B cell (primary cell): ENCODE data around the gene ZFPM1. TPM values are rescaled to one million over a fixed set of nuclear protein-coding genes. Genes with fewer than 3 reads are reported as not detected.

ENCODE experiments used
- ATAC-seq: fragments of 200-7000 bp; cut with Tn5 transposase; one replicate; pipeline ENCODE4 v1.10.0; 2021; ENCODE audit warnings: low read depth, mild to moderate bottlenecking, moderate number of reproducible peaks, moderate library complexity
- CTCF ChIA-PET: fragments of 350-600 bp; sonication (Branson Sonifier 250); formaldehyde crosslinking; loops from one replicate; lab custom pipeline; 2021; ENCODE audit warnings: antibody characterized with exemption, inconsistent platforms; lab: Charles Lee
- POLR2A ChIA-PET: fragments of 350-600 bp; sonication (Branson Sonifier 250); formaldehyde crosslinking; loops from one replicate; lab custom pipeline; 2021; ENCODE audit warnings: antibody characterized with exemption; lab: Charles Lee
- DNase-seq: peaks from one replicate; pipeline ENCODE4 v3.0.0; 2013
- H2AFZ ChIP-seq: 2 replicates; pipeline ENCODE4 v1.6.1; 2012; ENCODE audit warnings: mild to moderate bottlenecking, low read depth, low read length; ENCODE audit not compliant: insufficient read depth, poor library complexity, severe bottlenecking
- H3K27ac ChIP-seq, 2 donors: 1 replicate in 1 of 2; 2 replicates in 1 of 2; pipeline ENCODE4 v1.5.1; 2012 to 2013; ENCODE audit warnings: low read length in 2 of 2, mild to moderate bottlenecking in 2 of 2, moderate library complexity in 1 of 2
- H3K27me3 ChIP-seq, 4 experiments: fragments of 200-600 bp in 1 of 4; sonication (generic) in 1 of 4; replicated peaks in 1 of 4; 1 replicate in 2 of 4; 2 replicates in 2 of 4; pipeline versions ENCODE4 v1.6.1 to v1.7.0; 2013 to 2016; ENCODE audit warnings: low read length in 3 of 4, mild to moderate bottlenecking in 2 of 4, mixed read lengths in 1 of 4, moderate library complexity in 1 of 4; ENCODE audit not compliant: insufficient read depth in 4 of 4, control insufficient read depth in 3 of 4; ENCODE audit errors: control extremely low read depth in 1 of 4
- H3K36me3 ChIP-seq, 2 experiments: replicated peaks in 1 of 2; 1 replicate in 1 of 2; 2 replicates in 1 of 2; pipeline versions ENCODE4 v1.6.1 to v1.7.1; 2013; ENCODE audit warnings: low read length in 1 of 2; ENCODE audit not compliant: insufficient read depth in 2 of 2, control insufficient read depth in 1 of 2; ENCODE audit errors: control extremely low read depth in 1 of 2, extremely low read depth in 1 of 2
- H3K4me1 ChIP-seq, 2 donors: fragments of 200-600 bp in 1 of 2; sonication (generic) in 1 of 2; 1 replicate in 1 of 2; 2 replicates in 1 of 2; pipeline versions ENCODE4 v1.5.1 to v1.6.1; 2013 to 2017; ENCODE audit warnings: low read length in 2 of 2; ENCODE audit not compliant: control insufficient read depth in 2 of 2, insufficient read depth in 2 of 2
- H3K4me2 ChIP-seq: replicated peaks from 2 replicates; pipeline ENCODE3; 2012; ENCODE audit warnings: mild to moderate bottlenecking, low read depth, low read length; ENCODE audit not compliant: poor library complexity, severe bottlenecking
- H3K4me3 ChIP-seq, 5 experiments: fragments of 200-600 bp in 1 of 5; sonication (generic) in 1 of 5; 1 replicate in 3 of 5; 2 replicates in 2 of 5; pipeline versions ENCODE4 v1.5.1 to v1.7.0; 2011 to 2016; ENCODE audit warnings: low read length in 4 of 5, mild to moderate bottlenecking in 4 of 5, low read depth in 2 of 5, control low read depth in 1 of 5, moderate library complexity in 1 of 5; ENCODE audit not compliant: insufficient read depth in 1 of 5; ENCODE audit errors: control extremely low read depth in 1 of 5, extremely low read depth in 1 of 5
- H3K79me2 ChIP-seq: fragments of 200-600 bp; sonication (generic); one replicate; pipeline ENCODE4 v1.6.0; 2016; ENCODE audit warnings: low read length; ENCODE audit not compliant: control insufficient read depth, insufficient read depth
- H3K9ac ChIP-seq: fragments of 200-600 bp; sonication (generic); 2 replicates; pipeline ENCODE4 v1.6.1; 2017; ENCODE audit warnings: mild to moderate bottlenecking, low read length, moderate library complexity
- H3K9me3 ChIP-seq, 3 donors: one replicate each; pipeline versions ENCODE4 v1.6.1 to v1.7.1; 2013; ENCODE audit warnings: low read length in 2 of 3; ENCODE audit not compliant: control insufficient read depth in 2 of 3, insufficient read depth in 1 of 3; ENCODE audit errors: control extremely low read depth in 1 of 3
- H4K20me1 ChIP-seq: 2 replicates; pipeline ENCODE4 v1.6.0; 2012; ENCODE audit warnings: mild to moderate bottlenecking, low read length; ENCODE audit not compliant: insufficient read depth, control insufficient read depth, poor library complexity, severe bottlenecking
- H3K27ac Mint-ChIP-seq: one replicate; pipeline ENCODE4 v1.8.0; 2021; ENCODE audit warnings: mixed read lengths
- H3K27me3 Mint-ChIP-seq: one replicate; pipeline ENCODE4 v1.8.0; 2021; ENCODE audit warnings: mixed read lengths
- H3K4me1 Mint-ChIP-seq: one replicate; pipeline ENCODE4 v1.8.0; 2021; ENCODE audit warnings: mixed read lengths
- H3K4me3 Mint-ChIP-seq: one replicate; pipeline ENCODE4 v1.8.0; 2021; ENCODE audit warnings: mixed read lengths
- H3K9me3 Mint-ChIP-seq: one replicate; pipeline ENCODE4 v1.8.0; 2022; ENCODE audit warnings: mixed read lengths; ENCODE audit not compliant: insufficient read depth
- CTCF ChIP-seq: fragments of 200-600 bp; IDR thresholded peaks from one replicate; pipeline ENCODE4 v1.8.0; 2022; ENCODE audit warnings: antibody characterized with exemption, mild to moderate bottlenecking
- EZH2 ChIP-seq: IDR thresholded peaks from 2 replicates; pipeline ENCODE4 v1.6.1; 2012; ENCODE audit warnings: borderline replicate concordance, low read depth, mild to moderate bottlenecking, moderate library complexity, low read length; ENCODE audit not compliant: insufficient read depth, poor library complexity, severe bottlenecking
- WGBS: methylation state at CpG from one replicate; pipeline ENCODE4 v1.1.5; 2013; ENCODE audit warnings: missing lambda C conversion rate; ENCODE audit not compliant: insufficient coverage; 5-methylcytosine and 5-hydroxymethylcytosine counted together
- intact Hi-C: fragments of 100-400 bp; cut with micrococcal nuclease; formaldehyde crosslinking; loops from one replicate; pipeline ENCODE4 v1.10.0; 2022
- polyA plus RNA-seq: library from polyadenylated mRNA; depleted of rRNA; stranded (reverse); fragments of >200 nt; gene quantifications from 2 replicates; pipeline ENCODE4 v1.2.3, GENCODE V29; 2012
- total RNA-seq, 2 donors: library from RNA; stranded (reverse); fragments of 120-200 nt in 1 of 2; gene quantifications; 1 replicate in 1 of 2; 2 replicates in 1 of 2; pipeline versions ENCODE4 v1.2.3 to v1.2.4, GENCODE V29; 2013 to 2022

Gene ZFPM1
- total and polyA plus RNA-seq, 2 donors (not counting 1 experiment from before 2014, with no cell fraction given), result 4.3 to 34.6 TPM

GRCh38 chr16:88526906-88527185, 73.8 kb downstream of the ZFPM1 start:
- Histone ChIP-seq H3K36me3 (no peaks in the 10 kb centered on the region), H4K20me1 (peaks cover 7% of the 10 kb centered on the region), H3K4me1 (peaks cover 0 to 6% of the 10 kb centered on the region in 2 donors), H3K9me3 (no peaks in the 10 kb centered on the region), H3K27ac (no peak overlapping the region), H3K79me2 (no peaks in the 10 kb centered on the region), H3K27me3 (no peaks in the 10 kb centered on the region), H3K4me2 (no peak overlapping the region), H3K9ac (no peak overlapping the region), H2AFZ (no peak overlapping the region), H3K4me3 (no peak overlapping the region)
- ChIA-PET CTCF (interaction anchor here (1.3 kb wide), 1 partner anchor 83 kb away, joined by 6 read pairs; no protein-coding TSS in a partner anchor), POLR2A (no interaction called here)
- Mint-ChIP-seq H3K27ac (no peak overlapping the region), H3K4me3 (no peak overlapping the region), H3K27me3 (no peaks in the 10 kb centered on the region), H3K4me1 (peaks cover 5% of the 10 kb centered on the region), H3K9me3 (no peaks in the 10 kb centered on the region)
- DNase-seq, result peak; percentile 38
- no peak for ATAC-seq
- no peak for TF ChIP-seq EZH2
- 94% methylated on average over 9 of the region's 9 CpGs for WGBS
- intact Hi-C loops, result loop anchor here (1.0 to 2.0 kb wide), 2 partner anchors 36 to 47 kb away; no protein-coding TSS in a partner anchor

- POLR2A ChIA-PET, result no interaction called here
- H3K4me3 ChIP-seq, result no peak overlapping the region
- H3K27me3 Mint-ChIP-seq, result no peaks in the 10 kb centered on the region
- no peaks in the 10 kb centered on the region for H3K79me2 ChIP-seq
- H3K9me3 Mint-ChIP-seq, result no peaks in the 10 kb centered on the region
- H3K36me3 ChIP-seq, result no peaks in the 10 kb centered on the region
- TF ChIP-seq CTCF (peak; percentile 90), EZH2 (no peak)
- ATAC-seq (peak; percentile 81), DNase-seq (peak; percentile 76)
- WGBS, result 41% methylated on average over 31 of the region's 32 CpGs
- H3K4me1 ChIP-seq, result peaks cover 0 to 6% of the 10 kb centered on the region in 2 donors
- peaks cover 5% of the 10 kb centered on the region for H3K4me1 Mint-ChIP-seq
- H3K27ac ChIP-seq, result no peak overlapping the region
- peaks cover 7% of the 10 kb centered on the region for H4K20me1 ChIP-seq
- no peak overlapping the region for H3K9ac ChIP-seq
- H3K4me3 Mint-ChIP-seq, result no peak overlapping the region
- H2AFZ ChIP-seq, result no peak overlapping the region
- intact Hi-C loops, result loop anchor here (1.0 to 2.0 kb wide), 2 partner anchors 35 to 47 kb away; no protein-coding TSS in a partner anchor
- no peaks in the 10 kb centered on the region for H3K9me3 ChIP-seq
- CTCF ChIA-PET, result interaction anchor here (1.1 to 1.3 kb wide), 4 partner anchors 78 to 84 kb away, joined by 3 to 6 read pairs (median 4); no protein-coding TSS in a partner anchor
- H3K4me2 ChIP-seq, result peak overlapping the region; percentile 14
- no peak overlapping the region for H3K27ac Mint-ChIP-seq
- no peaks in the 10 kb centered on the region for H3K27me3 ChIP-seq
These were observed 74.3 kb downstream of the ZFPM1 start for GRCh38 chr16:88527186-88527936.
